ENCODE data around the gene SYTL4. TPM values are rescaled to one million over a fixed set of nuclear protein-coding genes. Genes with fewer than 3 reads are reported as not detected.

SYTL4 gene
- total and polyA plus RNA-seq, 2 of the 13 experiments (the other 11 are each of a cell fraction or from before 2014, with no cell fraction given) = 0.41 to 0.73 TPM

GRCh38 chrX:100747090-100747489 lies 15.2 kb upstream of the SYTL4 start:
- in situ Hi-C loops (cut with HindIII; ENCODE audit: extremely low pct_ligation_motif_present, low pct_unique_long_range_greater_than_20kb) (no loop called here), intact Hi-C loops (cut with micrococcal nuclease; ENCODE audit: unreplicated experiment) (no loop called here)
- ChIA-PET CTCF (ENCODE audit: low intra/inter-chr PET ratio, low total read pairs) (no interaction called here), POLR2A (no interaction called here)
- no peaks in the 10 kb centered on the region for H4K20me1 ChIP-seq (ENCODE audit: insufficient read depth, low read length)
- no peaks in the 10 kb centered on the region for H3K9me3 ChIP-seq (ENCODE audit: low read length)
- WGBS (ENCODE audit: low lambda C conversion rate) = 25% methylated on average over 2 of the region's 3 CpGs
- H3K27me3 ChIP-seq (ENCODE audit: control insufficient read depth in 1 of 2, insufficient read depth in 2 of 2, low read length in 2 of 2) = no peaks in the 10 kb centered on the region
- H3K4me2 ChIP-seq (ENCODE audit: low read depth, low read length) = no peak overlapping the region
- H3K79me2 ChIP-seq (ENCODE audit: insufficient read depth, low read length) = no peaks in the 10 kb centered on the region
- no peak overlapping the region for H3K4me3 ChIP-seq (replicated peaks in 1 of 3; ENCODE audit: insufficient read depth in 1 of 3, low read depth in 2 of 3, low read length in 3 of 3)
- no TSS peak for BruUV-seq (replicated peaks)
- FAIRE-seq (no peak), DNase-seq (ENCODE audit: low spot score) (no peak), ATAC-seq (no peak)
- no peaks in the 10 kb centered on the region for H3K36me3 ChIP-seq (replicated peaks in 1 of 2; ENCODE audit: control insufficient read depth in 1 of 2, insufficient read depth in 2 of 2, low read length in 2 of 2)
- no peak for TF ChIP-seq ZNF441 (CRISPR knock-in tag; IDR thresholded peaks at IDR 0.05; ENCODE audit: borderline replicate concordance)
- TF ChIP-seq DR1 (CRISPR knock-in tag; IDR thresholded peaks at IDR 0.05) = no peak
- TF ChIP-seq NRL (CRISPR knock-in tag; IDR thresholded peaks at IDR 0.05; ENCODE audit: borderline replicate concordance) = no peak
- no peak for TF ChIP-seq CHD4 (IDR thresholded peaks at IDR 0.05; ENCODE audit: borderline replicate concordance, low read length)
- TF ChIP-seq ZFP41 (CRISPR knock-in tag; IDR thresholded peaks at IDR 0.05; ENCODE audit: borderline replicate concordance) = no peak
- no peak for TF ChIP-seq RBFOX2 (IDR thresholded peaks at IDR 0.05; ENCODE audit: low read depth, low read length)
- peaks cover 20% of the 10 kb centered on the region for H3K4me1 ChIP-seq (ENCODE audit: insufficient read depth, low read length)
- no peak overlapping the region for H2AFZ ChIP-seq (ENCODE audit: low read length)
- no peak overlapping the region for H3K27ac ChIP-seq (ENCODE audit: extremely low read length, insufficient read depth, low read length)
- no peak overlapping the region for H3K9ac ChIP-seq (ENCODE audit: insufficient read depth, low read depth, low read length)

GRCh38 chrX:100745806-100746537 lies 14.1 kb upstream of the SYTL4 start:
- H3K27ac ChIP-seq (ENCODE audit: extremely low read length, insufficient read depth, low read length) = no peak overlapping the region

More at GRCh38 chrX:100745806-100746537, 14.1 kb upstream of the SYTL4 start:
- intact Hi-C loops (cut with micrococcal nuclease; ENCODE audit: unreplicated experiment) (no loop called here), in situ Hi-C loops (cut with HindIII; ENCODE audit: extremely low pct_ligation_motif_present, low pct_unique_long_range_greater_than_20kb) (no loop called here)
- Histone ChIP-seq H3K9me3 (ENCODE audit: low read length) (no peaks in the 10 kb centered on the region), H3K9ac (ENCODE audit: insufficient read depth, low read depth, low read length) (no peak overlapping the region), H3K79me2 (ENCODE audit: insufficient read depth, low read length) (no peaks in the 10 kb centered on the region), H3K4me2 (ENCODE audit: low read depth, low read length) (no peak overlapping the region), H3K4me3 (replicated peaks in 1 of 3; ENCODE audit: insufficient read depth in 1 of 3, low read depth in 2 of 3, low read length in 3 of 3) (no peak overlapping the region), H3K4me1 (ENCODE audit: insufficient read depth, low read length) (peaks cover 20% of the 10 kb centered on the region), H2AFZ (ENCODE audit: low read length) (no peak overlapping the region), H3K36me3 (replicated peaks in 1 of 2; ENCODE audit: control insufficient read depth in 1 of 2, insufficient read depth in 2 of 2, low read length in 2 of 2) (no peaks in the 10 kb centered on the region), H4K20me1 (ENCODE audit: insufficient read depth, low read length) (no peaks in the 10 kb centered on the region), H3K27me3 (ENCODE audit: control insufficient read depth in 1 of 2, insufficient read depth in 2 of 2, low read length in 2 of 2) (no peaks in the 10 kb centered on the region)
- WGBS (ENCODE audit: low lambda C conversion rate) = 1% methylated on average over 6 of the region's 7 CpGs
- DNase-seq (ENCODE audit: low spot score) = no peak
- POLR2A ChIA-PET = no interaction called here
- ATAC-seq = no peak
- CTCF ChIA-PET (ENCODE audit: low intra/inter-chr PET ratio, low total read pairs) = no interaction called here
- TF ChIP-seq ZNF567 (CRISPR knock-in tag; IDR thresholded peaks at IDR 0.05; ENCODE audit: borderline replicate concordance) (no peak), DBP (CRISPR knock-in tag; IDR thresholded peaks at IDR 0.05; ENCODE audit: not compliant biosample characterization) (no peak), ZNF280B (CRISPR knock-in tag; IDR thresholded peaks at IDR 0.05; ENCODE audit: borderline replicate concordance) (no peak), TFAP4 (IDR thresholded peaks at IDR 0.05; ENCODE audit: borderline replicate concordance, low read depth) (no peak)
- FAIRE-seq = no peak
- no TSS peak for BruUV-seq (replicated peaks)

Measured in HepG2 (cell line).